ENCODE data around the gene UBAC1.
"Not testable (repeated sequence)": the region's sequence is repeated elsewhere in the genome, so short reads cannot be mapped to it uniquely, and the experiment has no call there.

UBAC1 gene

GRCh38 chr9:135978642-135979546 is 17.7 kb upstream of the UBAC1 start:
- peak; percentile 32 to 81 (median 64) for DNase-seq

GRCh38 chr9:135976944-135977343 is 15.8 kb upstream of the UBAC1 start:
- no peak for DNase-seq

GRCh38 chr9:135976531-135976930 is 15.4 kb upstream of the UBAC1 start:
- no peak for DNase-seq

GRCh38 chr9:135975834-135976233 is 14.7 kb upstream of the UBAC1 start:
- DNase-seq = no peak

GRCh38 chr9:135974220-135974573 is 13.0 kb upstream of the UBAC1 start:
- no peak for DNase-seq

GRCh38 chr9:135973277-135974219 is 12.4 kb upstream of the UBAC1 start:
- DNase-seq = no peak

- peak; percentile 18 to 69 (median 61) for DNase-seq
These were observed 10.7 kb upstream of the UBAC1 start for GRCh38 chr9:135971892-135972291.

GRCh38 chr9:135971111-135971766 is 10.1 kb upstream of the UBAC1 start:
- DNase-seq = no peak

GRCh38 chr9:135970128-135970815 is 9.1 kb upstream of the UBAC1 start:
- no peak for DNase-seq

- no peak for DNase-seq
These were observed 8.0 kb upstream of the UBAC1 start for GRCh38 chr9:135969064-135969683.

GRCh38 chr9:135968601-135969000 is 7.4 kb upstream of the UBAC1 start:
- DNase-seq = no peak

- DNase-seq = no peak
These were observed 6.9 kb upstream of the UBAC1 start for GRCh38 chr9:135968083-135968476.

GRCh38 chr9:135966916-135967260 is 5.7 kb upstream of the UBAC1 start:
- DNase-seq = not testable (repeated sequence)

- no peak for DNase-seq
These were observed 4.1 kb upstream of the UBAC1 start for GRCh38 chr9:135965124-135965756.

- DNase-seq = no peak
These were observed 2.8 kb upstream of the UBAC1 start for GRCh38 chr9:135963938-135964337.

- no peak for DNase-seq
These were observed 2.2 kb upstream of the UBAC1 start for GRCh38 chr9:135963338-135963737.

GRCh38 chr9:135962696-135963307 is 1.6 kb upstream of the UBAC1 start:
- no peak for DNase-seq

- no peak for DNase-seq
These were observed 880 bp upstream of the UBAC1 start for GRCh38 chr9:135961811-135962695.

GRCh38 chr9:135960411-135961276 is 529 bp downstream of the UBAC1 start:
- no peak for DNase-seq
